ENCODE measurements around the gene FSD1.
"Not testable (repeated sequence)": the region's sequence is repeated elsewhere in the genome, so short reads cannot be mapped to it uniquely, and the experiment has no call there.

Gene FSD1

DNA sequence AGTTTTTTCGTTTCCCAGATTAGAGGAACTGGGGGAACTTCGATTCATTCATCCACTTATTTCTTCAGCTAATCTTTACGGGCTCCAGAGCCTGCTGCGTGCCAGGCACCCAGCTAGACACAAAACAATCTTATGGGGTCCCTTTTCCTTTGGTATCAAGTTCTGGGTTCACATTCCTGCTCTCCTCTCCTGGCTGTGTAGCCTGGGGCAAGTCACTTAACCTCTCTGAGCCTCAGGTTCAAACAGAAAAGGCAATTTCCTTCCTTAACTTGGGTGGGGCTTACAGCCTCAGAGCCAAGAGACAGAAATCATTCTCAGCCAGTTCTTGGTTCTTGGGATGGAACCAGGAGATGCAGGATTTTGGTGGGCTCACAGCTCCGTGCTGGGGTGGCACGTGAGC lies 19.4 kb upstream of the FSD1 start:
- DNase-seq (ENCODE audit: low read depth) = no peak

- DNase-seq (ENCODE audit: low read depth) = not testable (repeated sequence)
Observed at GRCh38 chr19:4286141-4286540, 18.3 kb upstream of the FSD1 start.

- no peak for DNase-seq (ENCODE audit: low read depth)
Observed at GRCh38 chr19:4288091-4288777, 16.2 kb upstream of the FSD1 start.

- no peak for DNase-seq (ENCODE audit: low read depth)
Observed at GRCh38 chr19:4291184-4291732, 13.1 kb upstream of the FSD1 start.

DNA sequence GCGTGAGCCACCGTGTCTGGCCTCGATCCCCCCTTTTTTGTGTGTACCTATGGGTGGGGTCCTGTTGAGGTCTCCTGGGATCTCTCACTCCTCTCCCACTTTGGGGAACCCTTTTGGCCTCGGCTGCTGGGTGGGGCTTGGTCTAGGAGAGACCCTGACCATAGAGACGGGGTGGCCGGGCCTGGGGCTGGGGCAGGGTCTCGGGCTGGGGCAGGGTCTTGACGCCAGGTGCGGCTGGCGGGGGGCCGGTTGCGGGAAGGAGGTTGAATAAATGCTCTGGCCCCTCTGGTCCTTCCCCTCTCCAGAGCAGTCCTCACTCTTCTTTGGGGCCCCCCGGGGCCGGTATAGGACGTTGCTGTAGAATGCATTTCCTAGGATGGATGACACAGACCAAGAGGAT lies 11.9 kb upstream of the FSD1 start:
- DNase-seq (ENCODE audit: low read depth) = no peak

DNA sequence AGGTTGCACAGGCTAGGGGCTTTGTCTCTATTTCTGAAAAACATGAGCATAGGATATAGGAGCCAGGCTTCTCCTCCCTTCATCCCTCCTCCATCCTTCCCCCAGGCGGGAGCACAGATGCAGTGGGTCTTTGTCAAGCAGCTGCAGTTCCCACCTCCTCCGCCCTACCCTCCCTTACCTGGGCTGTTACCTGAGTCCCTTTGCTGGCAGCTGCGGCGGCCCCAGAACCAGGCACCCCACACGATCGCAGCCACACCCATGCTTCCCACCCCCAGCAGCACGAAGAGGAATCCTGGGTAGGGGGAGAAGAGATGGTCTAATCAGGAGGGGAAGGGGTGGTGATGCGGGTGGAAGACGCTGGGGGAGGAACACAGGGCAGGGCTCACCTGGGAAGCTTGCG lies 10.0 kb upstream of the FSD1 start:
- no peak for DNase-seq (ENCODE audit: low read depth)

DNA sequence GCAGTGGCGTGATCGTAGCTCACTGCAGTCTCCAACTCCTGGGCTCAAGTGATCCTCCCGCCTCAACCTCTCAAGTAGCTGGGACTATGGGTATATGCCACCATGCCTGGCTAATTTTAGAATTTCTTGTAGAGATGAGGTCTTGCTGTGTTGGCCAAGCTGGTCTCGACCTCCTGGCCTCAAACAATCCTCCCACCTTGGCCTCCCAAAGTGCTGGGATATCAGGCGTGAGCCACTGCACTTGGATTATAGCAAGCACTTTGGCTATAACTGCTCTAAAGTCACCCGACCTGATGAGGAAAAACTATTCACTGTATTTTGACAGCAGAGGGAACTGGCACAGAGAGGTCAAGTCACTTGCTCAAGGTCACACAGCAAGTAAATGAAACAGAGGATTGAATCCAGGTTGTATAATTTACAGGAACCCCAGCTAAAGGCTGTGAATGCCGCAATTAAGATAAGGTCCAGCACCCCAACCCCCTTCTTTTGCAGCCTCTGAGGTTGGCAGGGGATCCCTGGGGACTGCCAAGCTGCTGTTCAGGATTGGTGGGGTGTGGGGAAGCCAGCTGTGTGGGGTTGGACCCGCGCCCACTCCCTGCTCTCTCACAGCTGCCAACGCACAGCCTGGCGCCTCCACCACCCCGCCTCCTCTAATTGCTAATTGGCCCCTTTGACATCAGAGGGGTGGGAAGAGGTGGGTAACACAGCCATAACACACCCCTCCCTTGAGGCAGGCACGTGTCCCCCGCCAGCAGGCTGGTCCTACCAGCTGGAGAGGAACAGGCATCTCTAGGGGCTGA lies 8.2 kb upstream of the FSD1 start:
- DNase-seq (ENCODE audit: low read depth) = no peak

- DNase-seq (ENCODE audit: low read depth) = no peak
Observed at GRCh38 chr19:4297901-4298809, 6.2 kb upstream of the FSD1 start.

DNA sequence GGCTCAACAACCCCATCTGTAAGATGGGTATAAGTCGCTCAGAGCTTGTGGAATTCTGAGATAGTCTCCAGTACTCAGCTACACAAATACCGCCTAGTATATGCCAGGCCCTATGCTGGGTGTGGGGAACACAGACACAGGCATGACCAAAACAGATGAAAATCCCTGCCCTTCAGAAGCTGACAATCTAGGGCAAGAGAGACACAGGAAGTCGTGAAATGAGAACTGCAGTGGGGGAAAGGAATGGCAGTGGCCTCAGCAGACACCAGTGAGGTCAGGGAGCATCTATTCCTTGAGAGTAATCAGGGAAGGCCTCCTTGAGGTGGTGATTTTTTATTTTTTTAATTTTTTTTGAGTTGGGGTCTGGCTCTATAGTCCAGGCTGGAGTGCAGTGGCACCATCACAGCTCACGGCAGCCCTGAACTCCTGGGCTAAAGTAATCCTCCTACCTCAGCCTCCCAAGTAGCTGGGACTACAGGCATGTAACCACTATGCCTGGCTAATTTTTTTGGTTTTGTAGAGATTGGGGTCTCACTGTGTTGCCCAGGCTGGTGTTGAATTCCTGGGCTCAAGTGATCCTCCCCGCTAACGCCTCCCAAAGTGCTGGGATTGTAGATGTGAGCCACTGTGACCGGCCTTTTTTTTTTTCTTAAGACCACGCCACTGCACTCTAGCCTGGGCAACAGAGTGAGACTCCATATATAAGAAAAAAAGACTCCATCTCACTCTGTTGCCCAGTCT lies 5.4 kb upstream of the FSD1 start:
- DNase-seq (ENCODE audit: low read depth) = no peak

DNA sequence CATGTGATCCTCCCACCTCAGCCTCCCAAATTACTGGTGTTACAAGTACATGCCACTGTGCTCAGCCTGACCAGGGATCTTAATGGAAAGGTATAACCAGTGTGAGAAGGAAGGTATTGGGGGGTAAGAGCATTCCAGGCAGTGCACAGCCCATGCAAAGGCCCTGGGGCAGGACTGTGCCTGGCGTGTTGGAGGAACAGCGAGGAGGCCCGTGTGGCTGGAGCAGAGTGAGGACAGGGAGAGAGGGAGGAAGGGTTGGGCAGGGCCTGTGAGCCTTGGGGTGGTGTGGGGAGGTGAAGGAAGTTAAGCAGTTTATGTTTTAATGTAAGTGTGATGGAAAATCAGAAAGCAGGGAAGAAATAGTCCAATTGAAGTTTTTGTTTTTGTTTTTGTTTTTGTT lies 3.8 kb upstream of the FSD1 start:
- DNase-seq (ENCODE audit: low read depth) = no peak

DNA sequence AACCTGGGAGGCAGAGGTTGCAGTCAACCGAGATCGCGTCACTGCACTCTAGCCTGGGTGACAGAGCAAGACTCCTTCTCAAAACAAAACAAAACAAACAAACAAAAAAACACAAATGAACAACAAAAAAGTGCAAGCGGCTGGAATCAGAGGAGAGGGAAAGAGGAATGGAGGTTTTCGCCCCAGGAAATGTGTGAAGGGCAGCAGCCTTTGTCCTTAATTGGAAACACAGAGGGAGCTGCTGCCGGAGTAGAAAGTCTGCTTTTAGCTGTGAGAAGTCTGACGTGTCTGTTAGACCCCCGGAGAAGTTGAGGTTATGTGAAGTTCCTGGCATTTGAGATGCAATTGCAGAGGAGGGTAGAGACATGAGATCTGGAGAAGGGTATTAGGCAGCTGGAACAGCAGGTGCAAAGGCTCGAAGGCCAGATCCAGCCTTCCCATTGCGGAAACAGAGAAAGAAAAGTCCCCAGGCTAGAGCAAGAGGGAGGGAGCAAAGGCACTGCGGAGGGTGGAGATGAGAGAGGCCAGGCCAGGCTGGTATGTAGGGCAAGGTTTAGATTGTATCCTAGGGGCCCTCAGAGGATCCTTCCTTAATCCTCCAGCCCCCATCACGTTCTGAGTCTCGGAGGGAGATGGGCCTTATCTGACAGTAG lies 2.7 kb upstream of the FSD1 start:
- no peak for DNase-seq (ENCODE audit: low read depth)

DNA sequence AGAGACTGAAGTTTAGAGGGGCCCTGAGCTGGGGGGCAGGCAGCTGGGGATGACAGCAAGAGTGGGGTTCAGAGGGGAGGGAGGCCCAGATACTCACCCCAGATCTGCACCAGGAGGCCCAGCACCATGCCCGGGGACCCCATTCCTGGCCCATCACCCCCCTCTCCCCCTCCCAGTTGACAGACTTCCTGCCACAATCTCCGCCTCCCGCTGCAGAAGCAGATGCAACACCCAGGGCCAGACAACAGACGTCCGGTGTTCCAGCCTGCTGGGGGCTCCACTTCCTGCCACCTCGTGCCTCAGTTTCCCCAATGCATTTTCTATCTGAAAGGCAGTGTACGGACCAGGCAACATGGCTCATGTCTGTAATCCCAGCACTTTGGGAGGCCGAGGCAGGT lies 2.2 kb upstream of the FSD1 start, which contains the start of gene TMIGD2:
Gene TMIGD2, minus strand, starts transcription at position 147 of the 398 bp plus-strand sequence. Its CDS starts 4 bp downstream, at position 143.
- no peak for DNase-seq (ENCODE audit: low read depth)

- DNase-seq (ENCODE audit: low read depth) = no peak
Observed at GRCh38 chr19:4303819-4304537, 420 bp upstream of the FSD1 start.

DNA sequence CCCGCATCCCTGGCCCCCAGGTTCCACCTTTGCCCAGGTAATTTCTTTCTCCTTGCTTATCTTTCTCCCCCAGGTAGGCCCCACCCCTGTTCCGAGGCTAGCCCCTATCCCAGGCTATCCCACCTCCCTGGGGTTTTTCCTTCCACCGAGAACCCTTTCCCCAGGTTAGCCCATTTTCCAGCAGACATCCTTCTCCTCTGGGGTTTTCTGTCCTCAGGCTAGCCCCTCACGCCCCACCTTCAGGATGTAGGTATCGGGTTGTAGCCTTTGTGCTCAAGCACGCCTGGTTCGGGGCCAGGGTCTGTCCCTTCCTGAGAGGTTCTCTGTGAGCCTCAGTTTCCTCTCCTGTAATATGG lies 837 bp downstream of the FSD1 start:
- DNase-seq (ENCODE audit: low read depth) = no peak

GRCh38 chr19:4305659-4306058 lies 1.3 kb downstream of the FSD1 start:
- DNase-seq (ENCODE audit: low read depth) = no peak

DNA sequence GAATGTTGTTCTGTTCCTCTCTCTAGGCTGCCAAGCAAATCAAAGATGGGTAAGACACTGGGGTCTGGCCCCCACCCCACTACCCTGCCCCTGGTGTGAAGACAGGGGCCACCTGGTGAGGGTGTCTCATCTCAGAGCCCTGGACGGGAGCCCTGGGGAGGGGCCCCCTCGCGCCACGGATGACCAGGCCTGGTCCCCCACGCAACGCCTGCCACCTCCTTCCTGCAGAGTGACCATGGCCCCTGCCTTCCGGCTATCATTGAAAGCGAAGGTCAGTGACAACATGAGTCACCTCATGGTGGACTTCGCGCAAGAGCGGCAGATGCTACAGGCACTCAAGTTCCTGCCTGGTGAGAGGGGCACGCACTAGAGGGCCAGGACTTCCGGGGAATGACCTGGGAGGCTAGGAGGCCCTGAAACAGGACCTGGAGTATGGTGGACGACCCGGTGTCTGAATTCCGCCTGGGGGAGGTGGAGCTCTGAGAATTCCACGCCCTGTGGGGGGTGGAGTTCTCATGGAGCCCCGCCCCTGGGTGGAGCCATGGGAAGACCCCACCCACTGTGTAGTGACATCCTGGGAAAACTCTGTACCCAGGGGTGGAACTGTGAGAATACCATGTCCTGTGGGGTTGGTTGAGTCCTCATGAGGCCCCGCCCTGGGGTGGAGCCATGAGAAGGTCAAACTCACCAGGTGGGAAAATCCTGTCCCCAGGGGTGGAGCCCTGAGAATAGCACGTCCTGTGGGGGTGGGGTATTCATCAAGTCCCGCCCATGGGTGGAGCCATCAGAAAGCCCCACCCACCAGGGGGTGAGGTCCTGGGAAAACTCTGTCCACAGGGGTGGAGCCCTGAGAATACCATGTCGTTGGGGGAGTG lies 6.1 kb downstream of the FSD1 start:
- DNase-seq (ENCODE audit: low read depth) = no peak

DNA sequence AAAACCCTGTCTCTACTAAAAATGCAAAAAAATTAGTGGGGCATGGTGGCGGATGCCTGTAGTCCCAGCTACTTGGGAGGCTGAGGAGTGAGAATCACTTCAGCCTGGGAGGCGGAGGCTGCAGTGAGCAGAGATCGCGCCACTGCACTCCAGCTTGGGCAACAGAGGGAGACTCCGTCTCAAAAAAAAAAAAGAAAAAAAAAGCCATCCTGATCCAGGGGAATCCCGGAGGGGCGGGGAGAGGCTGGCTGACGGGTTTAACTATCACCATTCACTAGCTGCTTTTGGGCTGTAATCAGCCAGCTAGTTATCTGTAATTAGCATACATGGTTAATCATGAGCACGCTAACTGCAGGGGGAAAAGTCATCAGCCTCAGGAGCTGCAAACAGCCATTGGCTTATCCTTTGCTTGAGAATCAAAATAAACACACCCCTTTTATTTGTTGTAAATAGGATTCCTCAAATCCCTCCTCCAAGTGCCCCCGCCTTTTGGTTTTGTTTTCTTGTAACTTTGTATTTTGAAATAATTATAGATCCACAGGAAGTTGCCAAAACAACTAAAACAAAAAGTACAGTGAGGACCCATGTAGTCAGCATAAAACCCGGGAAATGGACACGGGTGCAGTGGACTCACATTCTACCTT lies 9.6 kb downstream of the FSD1 start:
- DNase-seq (ENCODE audit: low read depth) = no peak

- no peak for DNase-seq (ENCODE audit: low read depth)
Observed at GRCh38 chr19:4316956-4317355, 12.6 kb downstream of the FSD1 start.

DNA sequence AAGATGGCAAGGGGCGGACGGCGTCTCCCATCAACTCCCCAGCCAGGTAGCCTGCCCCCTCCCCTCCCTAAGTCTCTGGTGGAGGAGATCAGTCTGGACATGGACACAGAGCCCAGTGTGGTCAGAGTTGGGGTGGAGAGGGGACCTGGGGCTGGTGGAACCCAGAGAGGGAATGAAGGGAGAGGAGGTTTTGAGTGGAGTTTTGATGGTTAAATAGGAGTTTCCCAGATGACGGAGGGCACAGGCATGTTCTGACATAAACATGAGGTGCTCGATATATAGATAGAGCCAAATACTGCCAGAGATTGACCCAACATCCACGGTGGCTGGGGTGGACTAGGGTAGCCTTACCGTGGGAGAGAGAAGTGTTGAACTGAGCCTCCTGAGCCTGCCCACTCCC lies 14.1 kb downstream of the FSD1 start:
- no peak for DNase-seq (ENCODE audit: low read depth)

All from fibroblast of the conjunctiva (primary cell).